ENCODE measurements around the gene SYT1.
"Not testable (repeated sequence)": the region's sequence is repeated elsewhere in the genome, so short reads cannot be mapped to it uniquely, and the experiment has no call there.

SYT1 gene

GRCh38 chr12:79409562-79409961, 545.0 kb downstream of the SYT1 start:
- Mint-ChIP-seq H3K4me3 (no peak overlapping the region), H3K36me3 (ENCODE audit: low read depth) (no peaks in the 10 kb centered on the region)

GRCh38 chr12:79411791-79412190, 547.2 kb downstream of the SYT1 start:
- Mint-ChIP-seq H3K36me3 (ENCODE audit: low read depth) (no peaks in the 10 kb centered on the region), H3K4me3 (no peak overlapping the region), H3K27ac (no peak overlapping the region), H3K4me1 (ENCODE audit: low read depth) (no peaks in the 10 kb centered on the region), H3K9me3 (no peaks in the 10 kb centered on the region), H3K27me3 (no peaks in the 10 kb centered on the region)

More at GRCh38 chr12:79409562-79409961, 545.0 kb downstream of the SYT1 start:
- H3K27ac Mint-ChIP-seq, result no peak overlapping the region
- no peaks in the 10 kb centered on the region for H3K9me3 Mint-ChIP-seq
- H3K4me1 Mint-ChIP-seq (ENCODE audit: low read depth), result no peaks in the 10 kb centered on the region
- no peaks in the 10 kb centered on the region for H3K27me3 Mint-ChIP-seq

GRCh38 chr12:79413796-79414195, 549.2 kb downstream of the SYT1 start:
- Mint-ChIP-seq H3K27me3 (no peaks in the 10 kb centered on the region), H3K36me3 (ENCODE audit: low read depth) (no peaks in the 10 kb centered on the region), H3K27ac (no peak overlapping the region), H3K4me3 (no peak overlapping the region), H3K9me3 (no peaks in the 10 kb centered on the region), H3K4me1 (ENCODE audit: low read depth) (no peaks in the 10 kb centered on the region)

- H3K36me3 Mint-ChIP-seq (ENCODE audit: low read depth), result no peaks in the 10 kb centered on the region
- no peaks in the 10 kb centered on the region for H3K9me3 Mint-ChIP-seq
- no peaks in the 10 kb centered on the region for H3K27me3 Mint-ChIP-seq
- no peaks in the 10 kb centered on the region for H3K4me1 Mint-ChIP-seq (ENCODE audit: low read depth)
- no peak overlapping the region for H3K27ac Mint-ChIP-seq
- no peak overlapping the region for H3K4me3 Mint-ChIP-seq
Measured at GRCh38 chr12:79414252-79414651, 549.7 kb downstream of the SYT1 start.

GRCh38 chr12:79415321-79415720, 550.7 kb downstream of the SYT1 start:
- H3K9me3 Mint-ChIP-seq, result no peaks in the 10 kb centered on the region
- no peak overlapping the region for H3K4me3 Mint-ChIP-seq
- H3K36me3 Mint-ChIP-seq (ENCODE audit: low read depth), result no peaks in the 10 kb centered on the region
- H3K27ac Mint-ChIP-seq, result no peak overlapping the region
- no peaks in the 10 kb centered on the region for H3K27me3 Mint-ChIP-seq
- H3K4me1 Mint-ChIP-seq (ENCODE audit: low read depth), result no peaks in the 10 kb centered on the region

- H3K4me3 Mint-ChIP-seq, result no peak overlapping the region
- no peaks in the 10 kb centered on the region for H3K9me3 Mint-ChIP-seq
- H3K27ac Mint-ChIP-seq, result no peak overlapping the region
- H3K4me1 Mint-ChIP-seq (ENCODE audit: low read depth), result no peaks in the 10 kb centered on the region
- no peaks in the 10 kb centered on the region for H3K36me3 Mint-ChIP-seq (ENCODE audit: low read depth)
- H3K27me3 Mint-ChIP-seq, result no peaks in the 10 kb centered on the region
Measured at GRCh38 chr12:79415746-79416435, 551.3 kb downstream of the SYT1 start.

- no peak overlapping the region for H3K4me3 Mint-ChIP-seq
- no peak overlapping the region for H3K27ac Mint-ChIP-seq
- H3K27me3 Mint-ChIP-seq, result no peaks in the 10 kb centered on the region
- no peaks in the 10 kb centered on the region for H3K36me3 Mint-ChIP-seq (ENCODE audit: low read depth)
- no peaks in the 10 kb centered on the region for H3K9me3 Mint-ChIP-seq
- no peaks in the 10 kb centered on the region for H3K4me1 Mint-ChIP-seq (ENCODE audit: low read depth)
Measured at GRCh38 chr12:79420146-79420618, 555.6 kb downstream of the SYT1 start.

- Mint-ChIP-seq H3K27ac (no peak overlapping the region), H3K4me1 (ENCODE audit: low read depth) (no peaks in the 10 kb centered on the region)
Measured at GRCh38 chr12:79421236-79421740, 556.7 kb downstream of the SYT1 start.

GRCh38 chr12:79422060-79422812, 557.7 kb downstream of the SYT1 start:
- Mint-ChIP-seq H3K36me3 (ENCODE audit: low read depth) (no peaks in the 10 kb centered on the region), H3K9me3 (no peaks in the 10 kb centered on the region), H3K4me3 (no peak overlapping the region), H3K27me3 (no peaks in the 10 kb centered on the region), H3K4me1 (ENCODE audit: low read depth) (no peaks in the 10 kb centered on the region), H3K27ac (no peak overlapping the region)

More at GRCh38 chr12:79421236-79421740, 556.7 kb downstream of the SYT1 start:
- H3K4me3 Mint-ChIP-seq, result no peak overlapping the region
- H3K36me3 Mint-ChIP-seq (ENCODE audit: low read depth), result no peaks in the 10 kb centered on the region
- H3K27me3 Mint-ChIP-seq, result no peaks in the 10 kb centered on the region
- no peaks in the 10 kb centered on the region for H3K9me3 Mint-ChIP-seq

- H3K9me3 Mint-ChIP-seq, result no peaks in the 10 kb centered on the region
- no peak overlapping the region for H3K4me3 Mint-ChIP-seq
- H3K4me1 Mint-ChIP-seq (ENCODE audit: low read depth), result no peaks in the 10 kb centered on the region
- no peaks in the 10 kb centered on the region for H3K27me3 Mint-ChIP-seq
- H3K36me3 Mint-ChIP-seq (ENCODE audit: low read depth), result no peaks in the 10 kb centered on the region
- no peak overlapping the region for H3K27ac Mint-ChIP-seq
Measured at GRCh38 chr12:79423560-79423959, 559.0 kb downstream of the SYT1 start.

GRCh38 chr12:79424109-79424721, 559.6 kb downstream of the SYT1 start:
- Mint-ChIP-seq H3K4me3 (no peak overlapping the region), H3K36me3 (ENCODE audit: low read depth) (no peaks in the 10 kb centered on the region), H3K4me1 (ENCODE audit: low read depth) (no peaks in the 10 kb centered on the region), H3K9me3 (no peaks in the 10 kb centered on the region), H3K27me3 (no peaks in the 10 kb centered on the region), H3K27ac (no peak overlapping the region)

GRCh38 chr12:79426121-79426520, 561.5 kb downstream of the SYT1 start:
- no peaks in the 10 kb centered on the region for H3K4me1 Mint-ChIP-seq (ENCODE audit: low read depth)
- no peaks in the 10 kb centered on the region for H3K36me3 Mint-ChIP-seq (ENCODE audit: low read depth)
- no peak overlapping the region for H3K27ac Mint-ChIP-seq
- no peak overlapping the region for H3K4me3 Mint-ChIP-seq
- no peaks in the 10 kb centered on the region for H3K27me3 Mint-ChIP-seq
- H3K9me3 Mint-ChIP-seq, result no peaks in the 10 kb centered on the region

- not testable (repeated sequence) for H3K9me3 Mint-ChIP-seq; H3K36me3 Mint-ChIP-seq (ENCODE audit: low read depth); H3K4me1 Mint-ChIP-seq (ENCODE audit: low read depth); H3K4me3 Mint-ChIP-seq; H3K27ac Mint-ChIP-seq; H3K27me3 Mint-ChIP-seq
Measured at GRCh38 chr12:79426744-79427143, 562.2 kb downstream of the SYT1 start.

GRCh38 chr12:79433465-79434072, 569.0 kb downstream of the SYT1 start:
- no peak overlapping the region for H3K4me3 Mint-ChIP-seq
- H3K27ac Mint-ChIP-seq, result no peak overlapping the region
- no peaks in the 10 kb centered on the region for H3K9me3 Mint-ChIP-seq
- H3K27me3 Mint-ChIP-seq, result no peaks in the 10 kb centered on the region
- no peaks in the 10 kb centered on the region for H3K4me1 Mint-ChIP-seq (ENCODE audit: low read depth)
- no peaks in the 10 kb centered on the region for H3K36me3 Mint-ChIP-seq (ENCODE audit: low read depth)

GRCh38 chr12:79434561-79434960, 570.0 kb downstream of the SYT1 start:
- H3K27ac Mint-ChIP-seq, result no peak overlapping the region
- no peaks in the 10 kb centered on the region for H3K4me1 Mint-ChIP-seq (ENCODE audit: low read depth)
- H3K4me3 Mint-ChIP-seq, result no peak overlapping the region

More at GRCh38 chr12:79434561-79434960, 570.0 kb downstream of the SYT1 start:
- H3K36me3 Mint-ChIP-seq (ENCODE audit: low read depth), result no peaks in the 10 kb centered on the region
- H3K27me3 Mint-ChIP-seq, result no peaks in the 10 kb centered on the region
- H3K9me3 Mint-ChIP-seq, result no peaks in the 10 kb centered on the region

Measured in stimulated activated naive CD8-positive, alpha-beta T cell treated with anti-CD3 and anti-CD28 coated beads, Interleukin-15, Interleukin-2, amounts not matched to agents 100 ng/mL and 50 ng/mL, for 24 hours (primary cell).